ENCODE results near the gene A1CF.
"Not testable (repeated sequence)": the region's sequence is repeated elsewhere in the genome, so short reads cannot be mapped to it uniquely, and the experiment has no call there.

A1CF gene

GRCh38 chr10:50782017-50782416 is 103.4 kb downstream of the A1CF start:
- not testable (repeated sequence) for DNase-seq

- not testable (repeated sequence) for DNase-seq
Observed at GRCh38 chr10:50780036-50780435, 105.4 kb downstream of the A1CF start.

- DNase-seq = not testable (repeated sequence)
Observed at GRCh38 chr10:50774868-50775267, 110.6 kb downstream of the A1CF start.

- DNase-seq = not testable (repeated sequence)
Observed at GRCh38 chr10:50772042-50772441, 113.4 kb downstream of the A1CF start.

GRCh38 chr10:50766774-50767513 is 118.5 kb downstream of the A1CF start:
- not testable (repeated sequence) for DNase-seq
